Neuron (in vitro differentiated cells): ENCODE data around the gene TERT.

Experiments
- H2AFZ ChIP-seq: one replicate; pipeline ENCODE4 v1.6.1; 2013; ENCODE audit warnings: low read depth, mild to moderate bottlenecking, inconsistent platforms, low read length, moderate library complexity
- H3K27me3 ChIP-seq: one replicate; pipeline ENCODE4 v1.6.1; 2013; ENCODE audit warnings: low read length; ENCODE audit not compliant: insufficient read depth
- H3K36me3 ChIP-seq: one replicate; pipeline ENCODE4 v1.6.1; 2013; ENCODE audit warnings: low read length; ENCODE audit not compliant: insufficient read depth
- H3K4me1 ChIP-seq: one replicate; pipeline ENCODE4 v1.6.1; 2013; ENCODE audit warnings: low read length; ENCODE audit not compliant: insufficient read depth
- H3K4me3 ChIP-seq: 2 replicates; pipeline ENCODE4 v1.5.1; 2013; ENCODE audit warnings: mild to moderate bottlenecking, low read length, moderate library complexity
- H3K9me3 ChIP-seq: one replicate; pipeline ENCODE4 v1.6.1; 2013; ENCODE audit warnings: low read length

Gene TERT

DNA sequence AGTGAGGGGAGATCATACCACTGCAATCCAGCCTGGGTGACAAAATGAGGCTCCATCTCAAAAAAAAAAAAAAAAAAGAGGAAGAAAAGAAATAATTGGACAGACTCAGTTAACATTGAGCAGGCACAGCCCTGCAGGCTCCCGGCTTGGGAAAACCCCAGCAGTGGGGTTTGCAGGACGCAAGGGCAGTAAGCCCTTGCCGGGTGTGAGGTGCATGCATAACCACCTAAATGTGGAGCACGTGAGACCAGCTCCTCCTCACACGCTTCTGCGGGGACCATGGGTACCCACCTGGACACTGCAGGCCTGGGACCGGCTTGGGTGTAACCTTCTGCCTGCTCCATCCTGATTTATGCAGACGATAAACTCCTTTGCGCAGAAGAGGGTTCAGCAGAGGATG is 74.5 kb downstream of the TERT start:
- Histone ChIP-seq H3K9me3 (no peaks in the 10 kb centered on the region), H2AFZ (no peak overlapping the region), H3K27me3 (peaks cover 7% of the 10 kb centered on the region), H3K4me3 (no peak overlapping the region), H3K4me1 (no peaks in the 10 kb centered on the region), H3K36me3 (no peaks in the 10 kb centered on the region)

- Histone ChIP-seq H3K36me3 (no peaks in the 10 kb centered on the region), H3K27me3 (peaks cover 7% of the 10 kb centered on the region), H3K4me1 (no peaks in the 10 kb centered on the region), H2AFZ (no peak overlapping the region), H3K4me3 (no peak overlapping the region), H3K9me3 (no peaks in the 10 kb centered on the region)
These were observed 75.1 kb downstream of the TERT start for GRCh38 chr5:1219768-1220100.

DNA sequence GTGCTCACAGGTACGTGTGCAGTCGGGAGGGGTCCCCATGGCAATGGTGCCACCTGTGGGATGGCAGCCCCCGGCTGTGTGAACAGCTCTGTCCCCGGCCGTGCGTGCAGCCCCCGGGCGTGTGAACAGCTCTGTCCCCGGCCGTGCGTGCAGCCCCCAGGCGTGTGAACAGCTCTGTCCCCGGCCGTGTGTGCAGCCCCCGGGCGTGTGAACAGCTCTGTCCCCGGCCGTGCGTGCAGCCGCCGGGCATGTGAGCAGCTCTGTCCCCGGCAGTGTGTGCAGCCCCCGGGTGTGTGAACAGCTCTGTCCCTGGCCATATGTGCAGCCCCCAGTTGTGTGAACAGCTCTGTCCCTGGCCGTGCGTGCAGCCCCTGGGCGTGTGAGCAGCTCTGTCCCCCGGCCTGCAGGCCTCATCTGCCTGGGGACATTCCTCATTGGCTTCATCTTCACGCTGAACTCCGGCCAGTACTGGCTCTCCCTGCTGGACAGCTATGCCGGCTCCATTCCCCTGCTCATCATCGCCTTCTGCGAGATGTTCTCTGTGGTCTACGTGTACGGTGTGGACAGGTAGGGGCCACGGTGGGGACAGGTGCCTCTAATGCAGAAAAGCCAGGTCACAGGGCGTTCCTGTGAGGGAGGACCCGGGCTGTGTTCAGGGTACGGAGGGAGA is 75.6 kb downstream of the TERT start:
- Histone ChIP-seq H3K27me3 (peaks cover 7% of the 10 kb centered on the region), H3K36me3 (no peaks in the 10 kb centered on the region), H2AFZ (no peak overlapping the region), H3K4me3 (no peak overlapping the region), H3K4me1 (no peaks in the 10 kb centered on the region), H3K9me3 (no peaks in the 10 kb centered on the region)

DNA sequence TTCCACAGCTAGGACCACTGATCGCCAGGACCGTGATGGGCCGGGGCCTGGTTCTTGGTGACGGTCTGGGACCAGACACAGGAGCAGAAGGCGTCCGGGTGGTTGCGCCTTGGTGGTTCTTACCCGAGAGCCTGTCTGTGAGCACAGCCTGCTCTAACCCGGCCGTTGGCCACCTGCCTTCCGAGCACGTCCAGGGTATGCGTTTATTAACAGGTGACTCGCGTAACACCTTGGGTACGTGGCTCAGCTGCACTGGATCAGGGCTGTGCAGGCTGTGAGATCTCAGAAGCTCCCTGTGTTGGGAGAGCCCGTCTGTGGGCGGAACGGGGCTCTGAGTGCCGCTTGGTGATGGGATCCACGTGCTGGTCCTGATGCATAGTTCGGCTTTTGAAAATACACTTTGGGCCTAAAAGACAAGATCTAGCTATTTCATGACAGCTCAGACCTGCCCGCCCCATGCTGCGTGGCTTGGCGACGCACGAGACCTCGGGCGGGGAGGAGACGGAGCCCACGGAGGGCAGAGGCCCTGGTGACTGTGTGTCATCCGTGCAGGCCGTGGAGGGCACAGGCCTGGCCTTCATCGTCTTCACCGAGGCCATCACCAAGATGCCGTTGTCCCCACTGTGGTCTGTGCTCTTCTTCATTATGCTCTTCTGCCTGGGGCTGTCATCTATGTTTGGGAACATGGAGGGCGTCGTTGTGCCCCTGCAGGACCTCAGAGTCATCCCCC is 76.4 kb downstream of the TERT start:
- no peaks in the 10 kb centered on the region for H3K36me3 ChIP-seq
- H3K4me3 ChIP-seq: no peak overlapping the region
- no peak overlapping the region for H2AFZ ChIP-seq
- peaks cover 3% of the 10 kb centered on the region for H3K27me3 ChIP-seq
- no peaks in the 10 kb centered on the region for H3K9me3 ChIP-seq
- H3K4me1 ChIP-seq: no peaks in the 10 kb centered on the region

- Histone ChIP-seq H3K4me1 (no peaks in the 10 kb centered on the region), H2AFZ (no peak overlapping the region), H3K9me3 (no peaks in the 10 kb centered on the region), H3K4me3 (no peak overlapping the region), H3K27me3 (peaks cover 3% of the 10 kb centered on the region), H3K36me3 (no peaks in the 10 kb centered on the region)
These were observed 77.2 kb downstream of the TERT start for GRCh38 chr5:1217596-1218206.

GRCh38 chr5:1216918-1217295 is 78.0 kb downstream of the TERT start:
- Histone ChIP-seq H2AFZ (no peak overlapping the region), H3K4me1 (no peaks in the 10 kb centered on the region), H3K9me3 (no peaks in the 10 kb centered on the region), H3K27me3 (peaks cover 3% of the 10 kb centered on the region), H3K4me3 (no peak overlapping the region), H3K36me3 (no peaks in the 10 kb centered on the region)

DNA sequence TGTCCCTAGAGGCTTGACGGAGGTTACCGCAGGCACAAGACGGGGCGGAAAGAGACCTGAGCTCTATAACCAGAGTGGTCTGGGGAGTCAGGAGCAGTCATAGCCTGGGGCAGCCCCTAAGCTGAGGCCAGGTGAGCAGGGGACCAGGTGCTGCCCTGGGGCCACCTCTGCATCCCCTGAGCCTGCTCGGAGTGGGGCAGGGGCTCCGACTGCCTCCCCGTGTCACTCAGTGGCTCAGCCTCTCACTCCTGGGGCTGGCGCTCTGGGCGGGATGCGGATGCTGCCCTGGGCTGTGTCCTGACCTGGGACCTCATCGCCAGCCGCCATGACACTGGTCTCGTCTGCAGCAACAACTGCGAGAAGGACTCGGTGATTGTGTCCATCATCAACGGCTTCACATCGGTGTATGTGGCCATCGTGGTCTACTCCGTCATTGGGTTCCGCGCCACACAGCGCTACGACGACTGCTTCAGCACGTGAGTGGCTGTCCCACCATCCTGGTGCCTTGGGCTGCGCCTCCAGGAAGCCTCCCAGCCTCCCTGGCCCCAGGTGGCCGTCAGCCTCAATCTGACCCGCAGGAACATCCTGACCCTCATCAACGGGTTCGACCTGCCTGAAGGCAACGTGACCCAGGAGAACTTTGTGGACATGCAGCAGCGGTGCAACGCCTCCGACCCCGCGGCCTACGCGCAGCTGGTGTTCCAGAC is 78.5 kb downstream of the TERT start:
- no peak overlapping the region for H2AFZ ChIP-seq
- H3K27me3 ChIP-seq: peaks cover 3% of the 10 kb centered on the region
- no peaks in the 10 kb centered on the region for H3K36me3 ChIP-seq
- no peak overlapping the region for H3K4me3 ChIP-seq
- no peaks in the 10 kb centered on the region for H3K9me3 ChIP-seq
- H3K4me1 ChIP-seq: no peaks in the 10 kb centered on the region

GRCh38 chr5:1215320-1216096 is 79.4 kb downstream of the TERT start:
- Histone ChIP-seq H3K9me3 (no peaks in the 10 kb centered on the region), H3K27me3 (peaks cover 3% of the 10 kb centered on the region), H3K36me3 (no peaks in the 10 kb centered on the region), H3K4me1 (no peaks in the 10 kb centered on the region), H2AFZ (no peak overlapping the region), H3K4me3 (no peak overlapping the region)

GRCh38 chr5:1214936-1215220 is 80.0 kb downstream of the TERT start:
- H2AFZ ChIP-seq: no peak overlapping the region
- no peaks in the 10 kb centered on the region for H3K4me1 ChIP-seq
- peaks cover 9% of the 10 kb centered on the region for H3K27me3 ChIP-seq
- H3K4me3 ChIP-seq: no peak overlapping the region
- H3K9me3 ChIP-seq: no peaks in the 10 kb centered on the region
- no peaks in the 10 kb centered on the region for H3K36me3 ChIP-seq

- H3K4me1 ChIP-seq: no peaks in the 10 kb centered on the region
- no peaks in the 10 kb centered on the region for H3K9me3 ChIP-seq
- no peak overlapping the region for H2AFZ ChIP-seq
- H3K27me3 ChIP-seq: peaks cover 9% of the 10 kb centered on the region
- H3K4me3 ChIP-seq: no peak overlapping the region
- H3K36me3 ChIP-seq: no peaks in the 10 kb centered on the region
These were observed 80.5 kb downstream of the TERT start for GRCh38 chr5:1214163-1214935.

GRCh38 chr5:1213508-1214162 is 81.2 kb downstream of the TERT start:
- no peaks in the 10 kb centered on the region for H3K4me1 ChIP-seq
- H3K36me3 ChIP-seq: no peaks in the 10 kb centered on the region
- no peaks in the 10 kb centered on the region for H3K9me3 ChIP-seq
- peaks cover 13% of the 10 kb centered on the region for H3K27me3 ChIP-seq
- no peak overlapping the region for H2AFZ ChIP-seq
- no peak overlapping the region for H3K4me3 ChIP-seq

- no peaks in the 10 kb centered on the region for H3K36me3 ChIP-seq
- no peaks in the 10 kb centered on the region for H3K9me3 ChIP-seq
- no peaks in the 10 kb centered on the region for H3K4me1 ChIP-seq
- H3K27me3 ChIP-seq: peaks cover 16% of the 10 kb centered on the region
- H2AFZ ChIP-seq: no peak overlapping the region
- H3K4me3 ChIP-seq: no peak overlapping the region
These were observed 82.0 kb downstream of the TERT start for GRCh38 chr5:1212881-1213280.
